Thymus (tissue), 11 donors: Measurements from ENCODE around the gene SHC2. TPM values are rescaled to one million over a fixed set of nuclear protein-coding genes. Genes with fewer than 3 reads are reported as not detected.

Experiments
- DNase-seq, 9 donors: peaks; one replicate each; pipeline ENCODE4 v3.0.0-alpha.2; 2013; ENCODE audit warnings: low spot score in 9 of 9, low read depth in 6 of 9, missing footprints in 1 of 9
- H3K27ac ChIP-seq, 2 donors: one replicate each; pipeline ENCODE4 v1.5.1; 2013; ENCODE audit warnings: control low read depth in 1 of 2, low read depth in 1 of 2, low read length in 1 of 2, mild to moderate bottlenecking in 1 of 2, moderate library complexity in 1 of 2
- H3K27me3 ChIP-seq, 2 donors: one replicate each; pipeline ENCODE4 v1.5.1; 2013; ENCODE audit warnings: low read length in 1 of 2; ENCODE audit not compliant: control insufficient read depth in 2 of 2, insufficient read depth in 1 of 2
- H3K36me3 ChIP-seq, 2 donors: one replicate each; pipeline ENCODE4 v1.5.1; 2013; ENCODE audit warnings: low read length in 1 of 2, mild to moderate bottlenecking in 1 of 2, moderate library complexity in 1 of 2; ENCODE audit not compliant: control insufficient read depth in 2 of 2, insufficient read depth in 2 of 2
- H3K4me1 ChIP-seq, 2 donors: one replicate each; pipeline ENCODE4 v1.5.1; 2013; ENCODE audit warnings: low read length in 2 of 2; ENCODE audit not compliant: control insufficient read depth in 2 of 2, insufficient read depth in 2 of 2
- H3K4me3 ChIP-seq, 2 donors: one replicate each; pipeline ENCODE4 v1.5.1; 2013; ENCODE audit warnings: low read length in 2 of 2, control low read depth in 1 of 2, mild to moderate bottlenecking in 1 of 2
- H3K9me3 ChIP-seq, 2 donors: one replicate each; pipeline ENCODE4 v1.5.1; 2013; ENCODE audit warnings: low read length in 1 of 2, mild to moderate bottlenecking in 1 of 2; ENCODE audit not compliant: control insufficient read depth in 2 of 2, insufficient read depth in 1 of 2
- WGBS: extraction: QIAGEN DNeasy Blood & Tissue Kit; methylation state at CpG from one replicate; pipeline ENCODE4 v1.1.7; 2013; 5-methylcytosine and 5-hydroxymethylcytosine counted together
- polyA plus RNA-seq: library from polyadenylated mRNA; stranded (reverse); fragments of 200-250 nt; gene quantifications from one replicate; pipeline ENCODE4 v1.2.3, GENCODE V29; 2013
- total RNA-seq: library from RNA; stranded (reverse); fragments of 120-200 nt; gene quantifications from one replicate; pipeline ENCODE4 v1.2.4, GENCODE V29; 2013
- donor health status: healthy.

SHC2 gene
- total and polyA plus RNA-seq, 2 donors: 1.1 to 5.2 TPM

DNA sequence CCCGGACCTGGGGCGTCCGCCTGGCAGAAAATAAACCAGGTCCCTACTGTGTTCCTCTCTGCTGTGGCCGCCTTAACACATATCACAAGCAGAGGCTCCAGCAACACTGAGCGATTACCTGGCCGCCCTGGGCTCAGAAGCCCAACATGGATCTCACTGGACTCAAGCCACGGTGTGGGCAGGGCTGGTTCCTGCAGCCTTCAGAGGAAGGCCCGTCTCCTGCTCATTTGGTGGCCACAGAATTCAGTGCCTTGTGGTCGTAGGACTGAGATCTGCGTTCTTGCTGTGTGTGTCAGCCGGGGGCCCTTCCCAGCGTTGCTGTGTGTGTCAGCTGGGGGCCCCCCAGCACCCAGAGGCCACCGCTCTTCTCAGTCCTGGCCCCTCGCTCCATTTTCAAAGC lies 82.1 kb downstream of the SHC2 start:
- H3K27me3 ChIP-seq: peaks cover 0 to 16% of the 10 kb centered on the region in 2 donors
- no peaks in the 10 kb centered on the region for H3K4me1 ChIP-seq
- no peaks in the 10 kb centered on the region for H3K9me3 ChIP-seq
- no peak overlapping the region for H3K27ac ChIP-seq
- DNase-seq: no peak
- 92% methylated on average over 14 of the region's 14 CpGs for WGBS
- H3K36me3 ChIP-seq: no peaks in the 10 kb centered on the region
- no peak overlapping the region for H3K4me3 ChIP-seq

DNA sequence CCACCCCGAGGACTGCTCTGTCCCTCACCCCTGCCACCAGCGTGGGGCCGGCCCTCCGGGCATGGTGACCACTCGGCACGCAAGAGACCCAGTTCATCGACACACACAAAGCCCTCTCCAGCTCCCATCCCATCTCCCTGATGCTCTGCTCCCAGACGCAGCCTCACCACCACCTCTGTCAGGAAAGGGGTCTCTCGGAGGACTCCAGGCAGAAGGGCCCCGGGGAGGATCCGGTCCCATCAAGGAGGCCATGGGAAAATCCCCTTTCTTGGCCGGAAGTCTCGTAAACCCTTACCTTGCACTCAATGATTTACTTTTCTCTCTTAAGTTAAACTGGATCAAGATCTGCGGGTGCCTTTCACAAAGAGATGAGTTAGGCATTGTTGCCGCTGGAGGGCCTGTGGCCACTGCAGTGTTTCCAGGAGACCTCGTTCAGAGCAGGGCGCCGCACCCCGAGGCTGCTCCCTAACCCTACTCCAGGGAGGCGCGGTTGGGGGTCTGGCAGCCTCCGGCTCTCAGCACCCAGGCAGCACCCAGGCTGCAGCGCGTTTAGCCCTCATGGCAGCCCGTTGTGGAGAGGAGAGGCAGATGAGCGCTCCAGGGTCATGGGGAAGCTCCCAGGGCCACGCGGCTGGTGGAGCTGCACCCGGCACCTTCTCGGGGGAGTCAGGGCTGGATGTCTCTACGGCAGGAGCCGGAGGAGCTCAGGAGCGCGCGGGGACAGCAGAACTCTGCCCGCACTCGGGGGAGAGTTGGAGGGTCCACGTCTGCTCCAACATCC lies 82.8 kb downstream of the SHC2 start:
- 81% methylated on average over 38 of the region's 38 CpGs for WGBS
- peaks cover 0 to 9% of the 10 kb centered on the region in 2 donors for H3K27me3 ChIP-seq
- no peaks in the 10 kb centered on the region for H3K36me3 ChIP-seq
- no peak overlapping the region for H3K27ac ChIP-seq
- DNase-seq: no peak
- H3K4me3 ChIP-seq: no peak overlapping the region
- H3K4me1 ChIP-seq: no peaks in the 10 kb centered on the region
- no peaks in the 10 kb centered on the region for H3K9me3 ChIP-seq

DNA sequence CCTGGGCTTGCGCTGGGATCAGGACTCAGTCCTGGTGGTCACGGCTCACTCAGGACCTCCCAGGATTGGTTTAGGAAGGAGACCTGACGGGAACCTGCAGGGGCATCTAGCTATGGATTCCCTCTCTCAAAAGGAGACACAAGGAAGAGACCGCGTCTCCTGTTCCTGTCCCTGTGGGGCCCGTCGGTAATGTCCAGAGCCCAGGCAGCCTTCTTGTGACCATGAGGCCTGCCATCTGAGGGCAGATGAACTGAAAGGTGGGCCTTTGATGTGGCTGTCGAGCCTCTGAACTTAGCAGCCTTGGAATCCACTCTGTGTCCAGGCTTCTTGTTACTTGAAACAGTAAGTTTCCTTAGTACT lies 84.7 kb downstream of the SHC2 start:
- H3K4me1 ChIP-seq: no peaks in the 10 kb centered on the region
- H3K36me3 ChIP-seq: no peaks in the 10 kb centered on the region
- DNase-seq: no peak
- no peak overlapping the region for H3K4me3 ChIP-seq
- WGBS: 96% methylated on average over 8 of the region's 8 CpGs
- no peaks in the 10 kb centered on the region for H3K9me3 ChIP-seq
- H3K27me3 ChIP-seq: peaks cover 0 to 6% of the 10 kb centered on the region in 2 donors
- no peak overlapping the region for H3K27ac ChIP-seq

DNA sequence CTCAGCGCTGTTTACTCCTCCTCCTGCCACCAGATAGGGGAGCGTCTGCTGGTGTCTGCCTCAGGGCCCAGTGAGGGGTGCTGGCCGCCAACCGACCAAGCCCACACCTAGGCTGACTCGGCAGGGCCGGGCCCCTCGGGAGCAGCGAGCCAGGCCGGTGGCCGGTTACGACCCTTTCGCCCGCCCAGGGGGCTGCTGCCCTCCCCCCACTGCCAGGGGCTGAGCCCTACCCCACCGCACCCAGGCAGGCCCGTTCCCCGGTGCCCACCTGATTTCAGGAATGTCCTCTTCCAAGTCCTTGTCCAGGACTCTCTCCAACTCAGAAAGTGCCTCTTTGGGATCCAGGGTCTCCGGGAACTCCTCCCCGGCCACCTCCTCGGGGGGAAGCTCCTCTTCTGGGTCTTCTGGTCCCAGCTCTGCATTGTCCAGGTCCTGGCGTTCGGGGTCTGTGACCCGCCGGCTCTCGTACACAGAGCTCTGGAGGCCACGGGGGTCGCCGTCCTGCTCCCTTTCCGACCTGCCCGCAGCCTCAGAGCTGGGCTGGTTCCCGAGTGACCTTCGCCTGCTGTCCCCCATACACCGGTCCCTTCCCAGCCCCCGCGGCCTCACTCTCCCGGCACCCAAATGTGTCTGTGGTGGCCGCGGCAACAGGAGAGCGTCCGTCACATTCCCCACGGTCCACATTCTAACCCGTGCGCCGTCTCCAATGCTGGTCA lies 85.3 kb downstream of the SHC2 start:
- no peaks in the 10 kb centered on the region for H3K9me3 ChIP-seq
- H3K27ac ChIP-seq: no peak overlapping the region
- no peak overlapping the region for H3K4me3 ChIP-seq
- peaks cover 0 to 6% of the 10 kb centered on the region in 2 donors for H3K27me3 ChIP-seq
- no peaks in the 10 kb centered on the region for H3K36me3 ChIP-seq
- 84% methylated on average over 43 of the region's 43 CpGs for WGBS
- no peaks in the 10 kb centered on the region for H3K4me1 ChIP-seq
- DNase-seq: no peak

DNA sequence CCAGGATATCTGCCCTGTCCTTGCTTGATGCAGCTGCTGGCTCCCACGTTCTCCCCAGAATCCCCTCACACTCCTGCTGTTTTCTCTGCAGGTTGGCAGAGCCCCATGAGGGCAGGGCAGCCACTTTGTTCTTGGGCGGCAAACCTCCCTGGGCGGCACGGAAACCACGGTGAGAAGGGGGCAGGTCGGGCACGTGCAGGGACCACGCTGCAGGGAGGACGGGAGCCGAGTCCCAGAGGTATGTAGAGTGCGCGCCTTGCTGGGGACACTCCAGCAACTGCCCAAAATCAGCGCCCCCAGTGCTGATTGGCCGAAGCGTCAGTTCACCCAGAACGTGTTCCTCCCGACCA lies 86.0 kb downstream of the SHC2 start:
- Histone ChIP-seq H3K4me3 (no peak overlapping the region), H3K27me3 (peaks cover 0 to 6% of the 10 kb centered on the region in 2 donors), H3K4me1 (no peaks in the 10 kb centered on the region), H3K27ac (no peak overlapping the region), H3K9me3 (no peaks in the 10 kb centered on the region), H3K36me3 (no peaks in the 10 kb centered on the region)
- WGBS: 77% methylated on average over 17 of the region's 17 CpGs
- DNase-seq: no peak

DNA sequence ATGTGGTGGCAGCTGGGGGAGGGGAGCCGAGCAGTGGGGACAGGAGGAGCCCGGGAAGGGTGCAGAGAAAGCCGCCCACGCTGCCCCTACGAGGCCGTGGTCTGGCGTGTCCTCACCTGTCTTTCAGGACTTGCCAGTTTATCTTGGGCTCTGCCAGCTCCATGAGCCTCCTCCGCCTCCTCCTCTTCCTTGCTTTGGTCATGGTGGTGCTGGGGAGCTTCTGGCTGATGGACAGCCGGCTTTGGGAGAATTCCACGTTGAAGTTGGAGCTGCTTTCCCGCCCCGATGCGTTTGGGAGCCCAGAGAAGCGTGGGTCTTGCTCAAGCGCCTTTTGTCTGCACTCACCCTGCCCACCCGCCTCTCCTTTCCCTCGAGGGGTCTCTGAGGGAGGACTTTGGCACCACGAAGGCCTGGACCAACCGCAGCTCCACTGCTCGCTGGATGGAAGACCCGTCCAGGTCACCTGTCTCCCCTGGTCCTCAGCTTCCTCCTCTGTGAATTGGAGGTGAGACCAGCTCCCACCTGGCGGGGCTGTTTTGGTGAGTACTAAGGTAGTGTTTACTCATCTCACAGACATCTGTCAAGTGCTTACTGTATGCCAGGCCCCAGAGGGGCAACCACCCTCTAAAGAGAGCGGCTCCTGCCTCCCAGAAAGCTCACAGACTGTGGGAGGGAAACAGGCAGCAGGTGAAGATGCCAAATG lies 86.5 kb downstream of the SHC2 start:
- H3K36me3 ChIP-seq: no peaks in the 10 kb centered on the region
- H3K9me3 ChIP-seq: no peaks in the 10 kb centered on the region
- no peak overlapping the region for H3K27ac ChIP-seq
- H3K4me3 ChIP-seq: no peak overlapping the region
- WGBS: 83% methylated on average over 23 of the region's 23 CpGs
- DNase-seq: no peak
- no peaks in the 10 kb centered on the region for H3K4me1 ChIP-seq
- H3K27me3 ChIP-seq: peaks cover 0 to 6% of the 10 kb centered on the region in 2 donors

DNA sequence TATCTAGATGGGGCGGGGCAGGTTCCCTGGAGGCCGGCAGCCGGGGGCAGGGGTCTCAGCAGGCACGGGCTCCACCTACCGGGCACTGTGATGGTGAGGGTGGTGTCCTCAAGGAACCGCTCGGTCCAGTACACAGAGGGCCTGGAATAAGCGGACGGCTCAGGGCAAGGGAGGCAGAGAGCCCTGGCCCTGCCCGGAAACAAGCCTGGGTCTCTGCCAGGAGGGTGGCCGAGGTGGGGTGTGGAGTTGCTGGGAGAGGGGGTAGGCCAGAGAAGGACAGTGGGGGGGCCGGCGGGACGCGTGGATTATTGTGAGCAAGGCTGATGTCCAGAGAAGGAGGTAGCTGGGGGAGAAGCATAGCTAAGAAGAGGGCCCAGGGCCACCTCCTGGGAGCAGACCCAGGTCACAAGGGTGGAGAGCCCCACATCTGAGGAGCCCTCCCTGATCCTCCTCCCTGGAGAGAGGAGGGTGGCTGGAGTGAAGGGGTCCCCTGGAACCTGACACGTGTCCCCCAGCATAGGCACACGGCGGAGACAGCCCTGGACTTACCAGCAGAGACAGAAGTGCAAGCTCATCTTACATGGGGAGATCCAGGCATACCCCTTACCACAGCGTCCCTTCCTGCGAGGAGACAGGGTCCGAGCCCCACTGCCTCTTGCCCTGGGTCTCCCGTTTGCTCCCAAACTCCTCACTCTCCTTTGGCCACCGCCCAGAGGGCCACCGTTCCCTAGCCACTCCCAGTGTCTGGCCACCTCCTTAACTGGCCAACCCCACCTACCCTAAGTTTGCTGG lies 87.2 kb downstream of the SHC2 start:
- Histone ChIP-seq H3K9me3 (no peaks in the 10 kb centered on the region), H3K27ac (no peak overlapping the region), H3K4me1 (no peaks in the 10 kb centered on the region), H3K36me3 (no peaks in the 10 kb centered on the region), H3K27me3 (peaks cover 0 to 6% of the 10 kb centered on the region in 2 donors), H3K4me3 (no peak overlapping the region)
- DNase-seq: no peak
- WGBS: 90% methylated on average over 24 of the region's 24 CpGs

DNA sequence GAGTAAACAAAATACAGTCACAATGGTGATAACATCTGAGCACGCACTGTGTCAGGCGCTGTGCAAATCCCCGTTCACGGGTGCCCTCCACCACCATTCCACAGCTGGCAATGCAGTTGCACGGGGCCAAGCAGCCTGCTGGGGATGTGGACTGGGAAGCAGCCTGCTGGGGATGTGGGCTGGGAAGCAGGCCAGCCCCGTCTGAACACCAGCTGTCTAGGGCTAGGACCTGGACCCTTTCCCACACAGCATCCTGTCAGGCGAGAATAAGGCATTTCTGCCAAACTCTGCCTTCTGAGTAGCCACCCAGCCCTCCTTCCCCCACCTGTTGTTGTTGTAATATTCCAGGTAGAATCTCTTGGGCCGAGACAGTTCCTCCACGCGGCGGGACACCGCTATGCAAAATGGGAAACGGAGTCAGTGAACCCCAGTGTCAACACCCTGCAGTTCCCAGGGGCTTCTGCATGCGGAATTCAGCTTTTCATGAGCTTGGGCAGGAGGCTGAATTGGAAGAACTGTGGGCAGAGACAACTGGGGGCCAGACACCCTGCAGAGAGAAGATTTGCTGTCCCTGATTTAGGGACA lies 88.4 kb downstream of the SHC2 start:
- no peaks in the 10 kb centered on the region for H3K9me3 ChIP-seq
- H3K36me3 ChIP-seq: no peaks in the 10 kb centered on the region
- H3K4me1 ChIP-seq: no peaks in the 10 kb centered on the region
- H3K4me3 ChIP-seq: no peak overlapping the region
- H3K27ac ChIP-seq: no peak overlapping the region
- 72% methylated on average over 14 of the region's 14 CpGs for WGBS
- H3K27me3 ChIP-seq: peaks cover 0 to 6% of the 10 kb centered on the region in 2 donors
- no peak for DNase-seq
